Stimulated activated CD4-positive, alpha-beta T cell treated with anti-CD3 and anti-CD28 coated beads, Interleukin-15, amount 100 ng/mL, for 48 hours (primary cell): Measurements from ENCODE around the gene CPNE5.

Experiments used
- DNase-seq, 2 donors: peaks; one replicate each; pipeline ENCODE4 v3.0.0-alpha.2; 2020; ENCODE audit warnings: low read depth in 2 of 2

Gene CPNE5

GRCh38 chr6:36749829-36750489 lies 89.3 kb downstream of the CPNE5 start:
- no peak for DNase-seq

GRCh38 chr6:36746251-36746650 lies 93.0 kb downstream of the CPNE5 start:
- no peak for DNase-seq

- no peak for DNase-seq
Measured at GRCh38 chr6:36745836-36746235, 93.4 kb downstream of the CPNE5 start.

GRCh38 chr6:36745283-36745682 lies 94.0 kb downstream of the CPNE5 start:
- no peak for DNase-seq

- no peak for DNase-seq
Measured at GRCh38 chr6:36744304-36744673, 95.0 kb downstream of the CPNE5 start.

- no peak for DNase-seq
Measured at GRCh38 chr6:36743538-36744303, 95.5 kb downstream of the CPNE5 start.

GRCh38 chr6:36743032-36743431 lies 96.2 kb downstream of the CPNE5 start:
- DNase-seq = no peak

GRCh38 chr6:36742146-36742545 lies 97.1 kb downstream of the CPNE5 start:
- DNase-seq = no peak

- no peak for DNase-seq
Measured at GRCh38 chr6:36740818-36741179, 98.4 kb downstream of the CPNE5 start.

GRCh38 chr6:36739947-36740817 lies 99.1 kb downstream of the CPNE5 start:
- no peak for DNase-seq

GRCh38 chr6:36738108-36738507 lies 101.1 kb downstream of the CPNE5 start:
- no peak for DNase-seq

GRCh38 chr6:36737043-36737785 lies 102.0 kb downstream of the CPNE5 start:
- no peak for DNase-seq

GRCh38 chr6:36735110-36736071 lies 103.9 kb downstream of the CPNE5 start:
- peak; percentile 24 to 35 for DNase-seq

GRCh38 chr6:36734486-36735060 lies 104.7 kb downstream of the CPNE5 start:
- no peak for DNase-seq

- no peak for DNase-seq
Measured at GRCh38 chr6:36733300-36733699, 105.9 kb downstream of the CPNE5 start.

GRCh38 chr6:36731622-36732310 lies 107.5 kb downstream of the CPNE5 start:
- DNase-seq = no peak

GRCh38 chr6:36730424-36731380 lies 108.5 kb downstream of the CPNE5 start:
- DNase-seq = no peak

GRCh38 chr6:36729161-36729524 lies 110.1 kb downstream of the CPNE5 start:
- no peak for DNase-seq
